NT2/D1 (cell line): ENCODE measurements around the gene CCDC60.

Experiments
- SUZ12 ChIP-seq: IDR thresholded peaks from 2 replicates; pipeline ENCODE4 v1.6.1; 2011; ENCODE audit not compliant: insufficient read length, insufficient read depth; ENCODE audit errors: extremely low read depth
- YY1 ChIP-seq: IDR thresholded peaks from 2 replicates; pipeline ENCODE4 v1.6.1; 2011; ENCODE audit not compliant: insufficient read length, insufficient read depth
- ZNF274 ChIP-seq: IDR thresholded peaks from 2 replicates; pipeline ENCODE4 v1.6.1; 2011; ENCODE audit warnings: mild to moderate bottlenecking, low read depth, low read length

DNA sequence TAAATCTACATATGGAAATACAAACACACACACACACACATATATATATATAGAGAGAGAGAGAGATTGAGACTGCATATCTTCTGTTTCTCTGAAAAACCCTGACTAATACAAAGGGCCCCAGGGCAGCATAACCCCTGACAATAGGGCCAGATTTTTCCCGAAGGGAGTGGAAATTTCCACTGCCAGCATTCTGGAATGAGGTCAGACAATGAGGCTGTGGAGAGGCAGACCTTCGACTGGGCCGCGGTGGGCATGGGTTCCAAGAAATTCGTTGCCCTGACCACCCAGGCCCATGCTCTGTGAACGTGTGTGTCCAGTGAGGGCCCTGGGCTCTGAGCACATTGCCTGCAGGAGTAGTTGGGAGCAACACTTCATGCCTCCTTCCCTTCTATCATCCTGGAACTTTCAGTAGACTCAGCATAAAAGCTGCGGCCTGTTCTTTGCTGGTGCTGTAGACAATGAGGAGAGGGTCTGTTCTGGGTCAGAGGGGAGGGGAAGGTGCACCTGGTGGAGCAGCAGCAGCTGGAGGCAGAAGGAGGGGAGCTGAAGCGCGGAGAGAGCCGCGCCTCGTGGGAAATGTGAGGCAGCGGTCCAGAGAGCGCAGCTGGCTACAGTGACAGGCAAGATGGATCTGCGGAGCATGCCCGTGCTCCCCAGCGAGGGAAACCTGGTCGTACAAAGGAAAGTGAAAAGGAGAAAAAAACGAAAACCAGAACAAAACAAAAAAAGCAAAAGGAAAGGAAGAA, 25.6 kb upstream of the CCDC60 start:
- TF ChIP-seq ZNF274 (no peak), YY1 (no peak), SUZ12 (no peak)
